Panc1 (cell line): ENCODE data around the gene CARMIL3. TPM values are rescaled to one million over a fixed set of nuclear protein-coding genes. Genes with fewer than 3 reads are reported as not detected.
A peak's percentile ranks its signal among the peaks of the same experiment; 100 is the strongest.

ENCODE experiments used
- ATAC-seq: fragments of 200-7000 bp; cut with Tn5 transposase; 2 replicates; pipeline ENCODE4 v1.9.1; 2020; ENCODE audit warnings: mild to moderate bottlenecking, moderate library complexity
- BruUV-seq: library from RNA; stranded (reverse); fragments of 400-500 nt; replicated peaks from 2 replicates; lab custom pipeline; 2021; lab: Mats Ljungman, UMichigan
- CTCF ChIA-PET: fragments of 300-600 bp; sonication (Branson Sonifier 250); formaldehyde crosslinking; loops from one replicate; lab custom pipeline; 2022; ENCODE audit warnings: antibody characterized with exemption; lab: Charles Lee
- POLR2A ChIA-PET: fragments of 300-600 bp; sonication (Branson Sonifier 250); formaldehyde crosslinking; loops from one replicate; lab custom pipeline; 2022; ENCODE audit warnings: antibody characterized with exemption; lab: Charles Lee
- DNase-seq: peaks from one replicate; pipeline ENCODE4 v3.0.0-alpha.2; 2010; ENCODE audit warnings: low read depth, low spot score
- H3K27ac ChIP-seq: 2 replicates; pipeline ENCODE4 v1.5.1; 2011; ENCODE audit warnings: mild to moderate bottlenecking, low read length, inconsistent platforms
- H3K27me3 ChIP-seq: fragments of 200-500 bp; sonication (Bioruptor generic); 2 replicates; pipeline ENCODE4 v1.6.0; 2014; ENCODE audit warnings: low read length, inconsistent platforms; ENCODE audit not compliant: control insufficient read depth, insufficient read depth
- H3K36me3 ChIP-seq: fragments of 200-500 bp; sonication (Bioruptor generic); 2 replicates; pipeline ENCODE4 v1.5.1; 2014; ENCODE audit warnings: inconsistent platforms, mild to moderate bottlenecking, low read length, moderate library complexity; ENCODE audit not compliant: control insufficient read depth, insufficient read depth
- H3K4me1 ChIP-seq: 2 replicates; pipeline ENCODE4 v1.5.1; 2011; ENCODE audit warnings: inconsistent platforms, mild to moderate bottlenecking, low read length, moderate library complexity; ENCODE audit not compliant: control insufficient read depth, insufficient read depth
- H3K4me3 ChIP-seq, 2 experiments: 2 replicates each; pipeline ENCODE4 v1.5.1; 2011 to 2012; ENCODE audit warnings: low read depth in 2 of 2, low read length in 2 of 2, mild to moderate bottlenecking in 2 of 2, inconsistent platforms in 1 of 2, moderate library complexity in 1 of 2
- H3K9me3 ChIP-seq: fragments of 200-500 bp; sonication (Bioruptor generic); 2 replicates; pipeline ENCODE4 v1.5.1; 2014; ENCODE audit warnings: low read depth, mild to moderate bottlenecking, inconsistent platforms, low read length, moderate library complexity; ENCODE audit not compliant: control insufficient read depth, insufficient read depth
- CTCF ChIP-seq: fragments of 450-650 bp; IDR thresholded peaks from 2 replicates; pipeline ENCODE4 v1.5.1; 2017; ENCODE audit warnings: mild to moderate bottlenecking
- POLR2AphosphoS5 ChIP-seq: IDR thresholded peaks from 2 replicates; pipeline ENCODE4 v1.6.1; 2012; ENCODE audit warnings: mild to moderate bottlenecking, low read depth, low read length, moderate library complexity
- REST ChIP-seq, 2 experiments: IDR thresholded peaks; 2 replicates each; pipeline ENCODE4 v1.6.1; 2011 to 2012; ENCODE audit warnings: low read depth in 2 of 2, control low read depth in 1 of 2, low read length in 1 of 2, mild to moderate bottlenecking in 1 of 2, moderate library complexity in 1 of 2; ENCODE audit not compliant: insufficient read depth in 1 of 2
- SIN3A ChIP-seq: IDR thresholded peaks from 2 replicates; pipeline ENCODE4 v1.6.1; 2012; ENCODE audit warnings: low read depth, mild to moderate bottlenecking, low read length, moderate library complexity, borderline replicate concordance; ENCODE audit not compliant: insufficient read depth
- TCF7L2 ChIP-seq: IDR thresholded peaks from 2 replicates; pipeline ENCODE4 v1.6.1; 2011; ENCODE audit warnings: mild to moderate bottlenecking, low read depth, low read length, inconsistent platforms
- in situ Hi-C: cut with HindIII; loops from 2 replicates; pipeline ENCODE4 v1.10.0; 2016; ENCODE audit warnings: low sequenced_read_pairs, low pct_unique_long_range_greater_than_20kb
- intact Hi-C: fragments of 100-400 bp; cut with micrococcal nuclease; formaldehyde crosslinking; loops from one replicate; pipeline ENCODE4 v1.10.0; 2022; ENCODE audit not compliant: unreplicated experiment
- total RNA-seq: library from RNA; stranded (reverse); gene quantifications from one replicate; pipeline ENCODE4 v1.2.1, GENCODE V29; 2021; ENCODE audit not compliant: unreplicated experiment

The CARMIL3 gene
- total RNA-seq, 1 experiment from 2014 or later, result 0.15 TPM

- intact Hi-C loops, result loop anchor here (1.0 to 2.0 kb wide), 2 partner anchors 32 to 51 kb away; no protein-coding TSS in a partner anchor
- TF ChIP-seq CTCF (no peak), SIN3A (no peak), POLR2AphosphoS5 (no peak), REST (IDR thresholded peaks at IDR 0.05; ENCODE audit: insufficient read depth in 1 of 2, low read depth in 2 of 2, low read length in 1 of 2) (no peak), TCF7L2 (no peak)
- ChIA-PET POLR2A (interaction anchor here (1.0 kb wide), 1 partner anchor 57 kb away, joined by 4 read pairs; the partner anchor contains the start of genes DCAF11 and NRL), CTCF (interaction anchor here (0.6 to 2.8 kb wide), 9 partner anchors 19 to 105 kb away, joined by 3 to 50 read pairs (median 4); partner anchors contain the start of genes DCAF11, IRF9 and NRL)
- Histone ChIP-seq H3K4me1 (no peaks in the 10 kb centered on the region), H3K27me3 (no peaks in the 10 kb centered on the region; the same call in 1 of the 2 replicates), H3K9me3 (no peaks in the 10 kb centered on the region), H3K4me3 (no peak overlapping the region), H3K27ac (no peak overlapping the region), H3K36me3 (no peaks in the 10 kb centered on the region)
- ATAC-seq (peak; percentile 17), DNase-seq (no peak)
- BruUV-seq, result no TSS peak
- in situ Hi-C loops, result no loop called here
Measured at GRCh38 chr14:24057867-24058259, 6.1 kb downstream of the CARMIL3 start.

- ChIA-PET CTCF (interaction anchor here (0.5 to 2.8 kb wide), 12 partner anchors 18 to 239 kb away, joined by 3 to 50 read pairs (median 4); partner anchors contain the start of genes DCAF11, IRF9 and NRL), POLR2A (interaction anchor here (1.0 kb wide), 1 partner anchor 56 kb away, joined by 4 read pairs; the partner anchor contains the start of genes DCAF11 and NRL)
- TF ChIP-seq TCF7L2 (no peak), CTCF (peak; percentile 83)
- Histone ChIP-seq H3K27ac (no peak overlapping the region), H3K9me3 (no peaks in the 10 kb centered on the region), H3K4me1 (no peaks in the 10 kb centered on the region), H3K4me3 (no peak overlapping the region), H3K36me3 (no peaks in the 10 kb centered on the region), H3K27me3 (no peaks in the 10 kb centered on the region; the same call in 1 of the 2 replicates)
- intact Hi-C loops (loop anchor here (1.0 to 2.0 kb wide), 2 partner anchors 32 to 50 kb away; no protein-coding TSS in a partner anchor), in situ Hi-C loops (no loop called here)
- BruUV-seq, result no TSS peak
- ATAC-seq (peak; percentile 89), DNase-seq (peak; percentile 53)
Measured at GRCh38 chr14:24058260-24058950, 6.6 kb downstream of the CARMIL3 start.
